ENCODE results near the gene UPK2.

The UPK2 gene

DNA sequence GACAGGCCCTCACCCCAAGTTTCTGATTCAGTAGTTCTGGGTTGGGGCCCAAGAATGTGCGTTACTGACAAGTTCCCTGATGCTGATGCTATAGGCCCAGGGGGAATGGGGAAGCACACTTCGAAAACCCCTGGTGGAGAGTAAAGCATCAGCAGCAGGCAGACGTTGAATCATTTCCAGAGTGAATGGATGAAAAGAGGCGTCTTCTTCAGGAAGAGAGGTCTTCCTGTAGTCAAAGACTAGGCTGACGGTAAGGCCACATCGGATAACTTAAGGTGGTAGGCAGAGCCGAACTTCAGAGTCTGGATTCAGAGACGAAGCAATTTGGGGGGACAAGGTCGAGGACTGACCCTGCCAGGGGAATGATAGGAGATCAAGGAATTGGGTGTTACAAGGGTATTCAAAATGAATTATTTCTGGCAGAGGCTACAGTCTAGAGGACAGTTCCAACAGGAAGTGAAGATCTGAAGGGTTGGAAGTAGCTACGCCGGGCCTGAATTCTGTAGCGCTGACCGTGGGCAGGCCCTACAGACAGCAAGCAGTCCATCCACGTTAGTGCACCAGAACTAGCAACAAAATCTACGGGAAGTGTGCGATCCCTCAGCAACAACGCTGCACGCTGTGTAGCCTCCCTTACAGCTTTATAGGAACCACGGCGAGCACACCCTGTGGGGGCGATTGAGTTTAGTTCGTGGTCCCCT is 41.0 kb downstream of the UPK2 start:
- no peak for DNase-seq

DNA sequence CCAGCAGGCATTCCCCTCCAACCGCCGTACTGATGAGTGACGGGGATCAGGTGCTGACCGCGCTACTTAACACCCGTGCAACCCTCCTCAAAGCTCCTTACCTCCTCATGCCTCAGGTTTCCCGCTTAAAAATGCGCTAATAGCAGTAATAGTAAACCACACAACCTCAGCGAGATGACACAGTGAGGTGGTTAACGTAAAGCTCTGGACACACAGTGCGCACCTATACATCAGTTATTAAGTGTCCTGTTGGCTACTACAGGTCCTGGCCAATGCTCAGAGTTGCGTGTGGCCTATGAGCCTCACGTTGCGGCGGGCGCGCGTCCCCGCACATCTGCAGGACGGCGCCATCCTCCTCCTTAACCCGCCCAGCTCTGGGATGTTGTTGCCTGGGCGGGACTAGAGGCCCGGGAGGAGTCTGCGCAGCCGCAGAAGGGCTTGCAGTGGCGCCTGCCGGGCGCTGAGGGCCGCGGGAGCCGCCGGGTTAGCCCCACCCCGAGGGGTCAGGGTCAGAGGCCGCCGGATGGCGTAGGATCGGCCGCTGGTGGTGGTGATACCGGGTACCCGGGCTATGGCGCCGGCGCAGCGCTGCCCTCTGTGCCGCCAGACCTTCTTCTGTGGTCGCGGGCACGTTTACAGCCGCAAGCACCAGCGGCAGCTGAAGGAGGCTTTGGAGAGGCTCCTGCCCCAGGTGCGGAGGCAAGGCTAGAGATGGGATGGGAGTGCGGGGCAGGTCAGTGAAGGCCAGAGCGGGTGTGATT is 41.7 kb downstream of the UPK2 start, which contains the start of gene CENATAC:
Gene CENATAC, plus strand, starts transcription at position 512 of the 761 bp plus-strand sequence. Its CDS starts 60 bp downstream, at position 572.
- DNase-seq, result peak; percentile 85

DNA sequence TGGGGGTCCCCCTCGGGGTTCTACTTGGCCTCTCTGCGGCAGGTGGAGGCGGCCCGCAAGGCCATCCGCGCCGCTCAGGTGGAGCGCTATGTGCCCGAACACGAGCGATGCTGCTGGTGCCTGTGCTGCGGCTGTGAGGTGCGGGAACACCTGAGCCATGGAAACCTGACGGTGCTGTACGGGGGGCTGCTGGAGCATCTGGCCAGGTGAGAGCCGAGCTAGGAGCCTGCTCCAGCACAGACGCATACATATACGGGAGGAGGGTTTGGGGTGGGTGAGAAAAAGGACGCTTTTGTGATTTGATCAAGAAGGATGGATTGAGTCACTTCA is 42.3 kb downstream of the UPK2 start:
- no peak for DNase-seq

DNA sequence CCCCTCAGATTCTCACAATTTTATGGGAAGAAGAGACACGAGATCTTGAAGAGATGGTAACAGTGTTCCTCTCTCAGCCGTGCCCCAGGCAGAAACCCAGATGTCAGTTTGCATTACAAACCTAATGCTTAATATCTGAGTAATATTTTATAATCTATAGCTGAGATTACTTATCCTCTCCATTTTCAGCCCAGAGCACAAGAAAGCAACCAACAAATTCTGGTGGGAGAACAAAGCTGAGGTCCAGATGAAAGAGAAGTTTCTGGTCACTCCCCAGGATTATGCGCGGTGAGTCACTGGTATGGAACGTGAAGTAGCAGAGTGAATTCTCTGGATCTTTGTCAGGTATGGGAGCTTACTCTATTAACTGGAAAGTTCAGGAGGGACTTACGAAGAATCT is 42.7 kb downstream of the UPK2 start:
- DNase-seq, result no peak

DNA sequence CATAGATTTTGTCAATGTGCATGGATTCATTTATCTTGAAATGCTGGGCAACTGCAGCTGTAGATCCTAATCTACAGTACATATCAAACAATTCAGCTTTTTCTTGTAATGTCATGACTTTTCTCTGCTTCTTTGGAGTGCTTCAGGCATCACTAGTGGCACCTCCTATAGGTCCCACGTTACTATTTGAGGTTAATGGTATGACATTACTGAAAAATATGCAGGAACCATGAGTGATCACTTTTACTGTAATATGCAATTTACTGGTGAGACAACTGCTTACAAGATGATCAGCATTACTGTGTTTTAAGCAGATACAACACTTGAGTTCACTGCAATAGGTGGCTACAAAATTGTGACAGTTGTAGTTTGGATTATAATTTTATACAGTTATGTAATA is 44.8 kb downstream of the UPK2 start:
- no peak for DNase-seq

DNA sequence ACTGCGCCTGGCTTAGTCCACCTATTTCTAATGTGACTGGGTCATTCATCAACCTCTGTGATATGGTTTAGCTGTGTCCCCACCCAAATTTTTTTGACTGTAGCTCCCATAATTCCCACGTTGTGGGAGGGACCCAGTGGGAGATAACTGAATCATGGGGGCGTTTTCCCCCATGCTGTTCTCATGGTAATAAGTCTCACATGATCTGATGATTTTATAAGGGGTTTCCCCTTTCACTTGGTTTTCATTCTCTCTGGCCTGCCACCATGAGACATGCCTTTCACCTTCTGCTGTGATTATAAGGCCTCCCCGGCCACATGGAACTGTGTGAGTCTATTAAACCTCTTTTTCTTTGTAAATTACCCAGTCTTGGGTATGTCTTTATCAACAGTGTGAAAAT is 50.6 kb downstream of the UPK2 start:
- DNase-seq, result no peak

Measured in NCI-H510A (cell line).